Suprapubic skin (tissue), 4 donors: ENCODE results near the gene RAB31. TPM values are rescaled to one million over a fixed set of nuclear protein-coding genes. Genes with fewer than 3 reads are reported as not detected.

Source experiments
- DNase-seq, 2 donors: peaks; one replicate each; pipeline ENCODE4 v3.0.0-alpha.2; 2019; ENCODE audit warnings: low spot score in 2 of 2
- H3K27ac ChIP-seq: fragments of 200-600 bp; sonication (generic); one replicate; pipeline ENCODE4 v1.5.1; 2019
- H3K27me3 ChIP-seq: fragments of 200-600 bp; sonication (generic); one replicate; pipeline ENCODE4 v1.5.1; 2019
- H3K36me3 ChIP-seq: fragments of 200-600 bp; sonication (generic); one replicate; pipeline ENCODE4 v1.5.1; 2019
- H3K4me1 ChIP-seq: fragments of 200-600 bp; sonication (generic); one replicate; pipeline ENCODE4 v1.5.1; 2019
- H3K4me3 ChIP-seq: fragments of 200-600 bp; sonication (generic); one replicate; pipeline ENCODE4 v1.5.1; 2019; ENCODE audit warnings: mild to moderate bottlenecking
- H3K9me3 ChIP-seq: fragments of 200-600 bp; sonication (generic); one replicate; pipeline ENCODE4 v1.5.1; 2019
- EP300 ChIP-seq: sonication (generic); formaldehyde crosslinking; IDR thresholded peaks from one replicate; pipeline ENCODE4 v1.6.1; 2017; ENCODE audit warnings: antibody characterized with exemption
- POLR2A ChIP-seq, 2 donors: fragments of 450-650 bp; IDR thresholded peaks; one replicate each; pipeline ENCODE4 v1.6.1; 2017; ENCODE audit warnings: antibody characterized with exemption in 2 of 2, mild to moderate bottlenecking in 2 of 2, moderate library complexity in 2 of 2
- POLR2AphosphoS5 ChIP-seq, 3 donors: sonication (generic); formaldehyde crosslinking; IDR thresholded peaks; one replicate each; pipeline ENCODE4 v1.6.1; 2017; ENCODE audit warnings: antibody characterized with exemption in 3 of 3
- WGBS: methylation state at CpG from one replicate; pipeline ENCODE4 v1.1.5; 2018; 5-methylcytosine and 5-hydroxymethylcytosine counted together
- total RNA-seq, 4 donors: library from RNA; depleted of rRNA; stranded (reverse); fragments of >200 nt; gene quantifications; one replicate each; pipeline ENCODE4 v1.1.0, GENCODE V29; 2016
- TF ChIP-seq, protein P1 (sequence below), 2 donors: fragments of 200-600 bp in 1 of 2; fragments of 450-650 bp in 1 of 2; sonication (generic) in 1 of 2; IDR thresholded peaks; one replicate each; pipeline ENCODE4 v1.5.1; 2016 to 2019; ENCODE audit warnings: antibody characterized with exemption in 2 of 2, mild to moderate bottlenecking in 1 of 2, moderate library complexity in 1 of 2

The RAB31 gene
- total RNA-seq, 4 donors from 2014 or later: 5.8 to 15.2 (median 11.4) TPM

DNA sequence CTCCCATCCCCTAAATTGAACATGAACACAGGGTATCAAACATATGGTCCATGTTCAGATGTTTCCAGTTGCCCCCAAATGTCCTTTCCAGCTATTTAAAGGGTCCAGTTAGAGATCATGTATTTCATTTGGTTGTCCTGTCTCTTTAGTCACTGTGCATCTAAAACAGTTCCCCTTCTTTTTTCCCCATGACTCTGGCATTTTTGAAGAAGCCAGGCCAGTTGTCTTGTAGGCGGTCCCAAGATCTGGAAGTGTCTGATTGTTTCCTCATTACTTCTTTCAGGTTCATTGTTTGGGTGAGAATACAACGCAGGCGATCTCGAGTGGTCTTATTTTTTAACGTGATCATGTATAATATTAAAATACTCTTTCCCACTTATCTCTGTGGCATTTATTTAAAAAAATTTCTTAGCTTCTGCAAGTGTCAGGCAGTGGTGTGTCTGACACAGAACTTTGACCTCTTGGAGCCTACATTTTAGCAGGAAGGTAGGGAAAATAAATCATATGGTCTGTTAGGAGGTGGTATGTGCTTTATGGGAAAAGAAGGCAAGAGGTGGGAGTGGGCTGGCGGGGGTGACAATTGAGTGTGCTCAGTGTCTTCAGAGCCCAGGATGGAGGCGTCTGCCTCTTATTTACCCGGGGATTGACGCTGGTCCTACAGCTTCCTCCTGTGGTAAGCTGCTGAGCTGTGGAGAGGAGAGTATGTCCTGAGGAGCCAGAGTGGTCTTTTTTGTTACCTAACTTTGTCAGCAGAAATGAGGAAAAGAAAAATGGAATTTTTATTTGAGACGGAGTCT, 8.1 kb downstream of the RAB31 start:
- Histone ChIP-seq H3K4me3 (no peak overlapping the region), H3K36me3 (no peaks in the 10 kb centered on the region), H3K4me1 (peaks cover 8% of the 10 kb centered on the region), H3K27ac (no peak overlapping the region), H3K9me3 (no peaks in the 10 kb centered on the region), H3K27me3 (no peaks in the 10 kb centered on the region)
- TF ChIP-seq EP300 (no peak), POLR2AphosphoS5 (IDR thresholded peaks at IDR 0.05) (no peak), POLR2A (IDR thresholded peaks at IDR 0.05) (no peak)
- TF ChIP-seq, protein P1, sequence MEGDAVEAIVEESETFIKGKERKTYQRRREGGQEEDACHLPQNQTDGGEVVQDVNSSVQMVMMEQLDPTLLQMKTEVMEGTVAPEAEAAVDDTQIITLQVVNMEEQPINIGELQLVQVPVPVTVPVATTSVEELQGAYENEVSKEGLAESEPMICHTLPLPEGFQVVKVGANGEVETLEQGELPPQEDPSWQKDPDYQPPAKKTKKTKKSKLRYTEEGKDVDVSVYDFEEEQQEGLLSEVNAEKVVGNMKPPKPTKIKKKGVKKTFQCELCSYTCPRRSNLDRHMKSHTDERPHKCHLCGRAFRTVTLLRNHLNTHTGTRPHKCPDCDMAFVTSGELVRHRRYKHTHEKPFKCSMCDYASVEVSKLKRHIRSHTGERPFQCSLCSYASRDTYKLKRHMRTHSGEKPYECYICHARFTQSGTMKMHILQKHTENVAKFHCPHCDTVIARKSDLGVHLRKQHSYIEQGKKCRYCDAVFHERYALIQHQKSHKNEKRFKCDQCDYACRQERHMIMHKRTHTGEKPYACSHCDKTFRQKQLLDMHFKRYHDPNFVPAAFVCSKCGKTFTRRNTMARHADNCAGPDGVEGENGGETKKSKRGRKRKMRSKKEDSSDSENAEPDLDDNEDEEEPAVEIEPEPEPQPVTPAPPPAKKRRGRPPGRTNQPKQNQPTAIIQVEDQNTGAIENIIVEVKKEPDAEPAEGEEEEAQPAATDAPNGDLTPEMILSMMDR (IDR thresholded peaks at IDR 0.05): no peak
- DNase-seq: peak in 1 of 2 donors; percentile 27
- WGBS: 86% methylated on average over 10 of the region's 10 CpGs

DNA sequence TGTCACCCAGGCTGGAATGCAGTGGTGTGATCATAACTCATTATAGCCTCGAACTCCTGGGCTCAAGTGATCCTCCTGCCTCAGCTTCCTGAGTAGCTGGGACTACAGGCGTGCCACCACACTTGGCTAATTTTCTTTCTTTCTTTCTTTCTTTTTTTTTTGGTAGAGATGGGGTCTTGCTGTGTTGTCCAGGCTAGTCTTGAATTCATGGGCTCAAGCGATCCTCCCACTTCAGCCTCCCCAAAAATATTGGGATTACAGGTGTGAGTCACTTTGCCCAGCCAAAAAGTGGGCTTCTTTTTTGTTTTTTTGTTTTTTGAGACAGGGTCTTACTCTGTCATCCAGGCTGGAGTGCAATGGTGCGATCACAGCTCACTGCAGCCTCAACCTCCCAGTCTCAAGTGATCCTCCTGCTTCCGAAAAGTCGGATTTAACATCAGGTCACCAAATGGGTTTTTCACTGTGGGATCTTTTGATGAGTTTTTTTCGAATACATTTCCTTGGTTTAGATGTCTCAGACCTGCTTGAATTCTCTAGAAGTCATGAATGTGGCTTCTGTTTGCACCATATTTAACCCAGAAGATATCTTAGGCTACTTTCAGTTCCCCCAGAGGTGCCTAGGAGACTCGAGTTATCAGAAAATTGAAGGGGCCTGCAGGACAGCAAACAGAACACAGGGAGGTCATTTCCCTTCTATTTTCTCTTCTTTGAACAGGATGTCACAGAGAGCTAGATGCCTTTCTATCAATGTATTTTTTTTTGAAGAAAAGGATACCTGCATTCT, 8.9 kb downstream of the RAB31 start:
- 84% methylated on average over 8 of the region's 8 CpGs for WGBS
- H3K36me3 ChIP-seq: no peaks in the 10 kb centered on the region
- H3K27me3 ChIP-seq: no peaks in the 10 kb centered on the region
- H3K9me3 ChIP-seq: no peaks in the 10 kb centered on the region
- no peak for DNase-seq
- TF ChIP-seq, protein P1 (IDR thresholded peaks at IDR 0.05): no peak
- TF ChIP-seq POLR2AphosphoS5 (IDR thresholded peaks at IDR 0.05) (no peak), POLR2A (IDR thresholded peaks at IDR 0.05) (no peak), EP300 (no peak)
- no peak overlapping the region for H3K27ac ChIP-seq
- no peak overlapping the region for H3K4me3 ChIP-seq
- H3K4me1 ChIP-seq: peaks cover 8% of the 10 kb centered on the region

DNA sequence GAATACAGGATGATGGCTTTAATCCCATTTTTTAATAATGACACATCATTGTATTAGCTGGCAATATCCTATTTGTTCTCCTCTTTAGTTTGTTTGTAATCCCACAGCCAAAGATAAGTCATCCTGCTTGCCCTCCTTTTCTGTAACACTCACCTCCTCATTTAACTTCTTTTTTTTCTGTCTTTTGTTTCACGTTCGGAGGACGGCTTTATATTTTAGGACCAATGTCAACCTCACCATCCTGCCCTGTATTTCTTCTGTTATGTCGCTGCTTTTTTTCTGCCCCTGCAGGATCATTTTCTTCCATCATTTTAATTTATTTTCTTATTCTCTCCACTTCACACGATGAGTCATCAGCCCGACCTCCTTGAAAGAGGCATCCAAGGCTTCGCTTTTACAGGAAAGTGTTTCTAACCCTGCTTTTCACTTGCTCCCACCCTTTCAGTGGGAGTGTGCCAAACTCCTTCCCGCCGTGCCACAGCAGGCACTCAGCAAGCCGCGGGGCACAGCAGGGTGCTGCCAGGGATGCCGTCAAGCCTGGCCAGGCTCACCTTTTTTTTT, 11.4 kb downstream of the RAB31 start:
- Histone ChIP-seq H3K27ac (peak overlapping the region; percentile 54), H3K4me3 (peak overlapping the region; percentile 12), H3K27me3 (no peaks in the 10 kb centered on the region), H3K4me1 (peaks cover 8% of the 10 kb centered on the region), H3K9me3 (no peaks in the 10 kb centered on the region), H3K36me3 (no peaks in the 10 kb centered on the region)
- TF ChIP-seq EP300 (no peak), POLR2AphosphoS5 (IDR thresholded peaks at IDR 0.05) (peak in 1 of 3 donors; percentile 44)
- WGBS: 21% methylated on average over 12 of the region's 12 CpGs
- peak in 1 of 2 donors; percentile 68 for DNase-seq

DNA sequence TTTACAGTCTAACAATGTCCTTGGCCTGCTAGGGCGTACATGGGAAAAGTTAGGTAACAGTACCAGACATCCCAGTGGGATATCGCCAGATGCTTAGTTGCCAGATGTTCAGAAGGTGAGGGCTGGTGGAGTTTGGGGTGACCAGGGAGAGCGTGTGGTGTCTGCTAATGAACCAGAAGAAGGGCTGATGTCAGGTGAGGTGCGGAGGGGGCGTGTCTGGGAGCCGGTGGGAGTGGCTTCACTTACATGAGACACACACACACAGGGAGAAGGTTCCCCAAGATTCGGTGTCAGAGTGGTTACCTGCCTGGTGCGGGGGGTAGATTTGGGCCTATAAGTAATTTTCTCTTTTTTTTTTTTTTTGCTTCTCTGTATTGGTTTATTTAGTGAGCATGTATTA, 12.2 kb downstream of the RAB31 start:
- Histone ChIP-seq H3K4me3 (no peak overlapping the region), H3K27ac (no peak overlapping the region), H3K36me3 (no peaks in the 10 kb centered on the region), H3K27me3 (no peaks in the 10 kb centered on the region), H3K9me3 (no peaks in the 10 kb centered on the region), H3K4me1 (peaks cover 8% of the 10 kb centered on the region)
- peak in 1 of 2 donors; percentile 67 for DNase-seq
- 82% methylated on average over 8 of the region's 8 CpGs for WGBS
- TF ChIP-seq POLR2A (IDR thresholded peaks at IDR 0.05) (no peak), POLR2AphosphoS5 (IDR thresholded peaks at IDR 0.05) (no peak)
- TF ChIP-seq, protein P1 (IDR thresholded peaks at IDR 0.05): no peak

DNA sequence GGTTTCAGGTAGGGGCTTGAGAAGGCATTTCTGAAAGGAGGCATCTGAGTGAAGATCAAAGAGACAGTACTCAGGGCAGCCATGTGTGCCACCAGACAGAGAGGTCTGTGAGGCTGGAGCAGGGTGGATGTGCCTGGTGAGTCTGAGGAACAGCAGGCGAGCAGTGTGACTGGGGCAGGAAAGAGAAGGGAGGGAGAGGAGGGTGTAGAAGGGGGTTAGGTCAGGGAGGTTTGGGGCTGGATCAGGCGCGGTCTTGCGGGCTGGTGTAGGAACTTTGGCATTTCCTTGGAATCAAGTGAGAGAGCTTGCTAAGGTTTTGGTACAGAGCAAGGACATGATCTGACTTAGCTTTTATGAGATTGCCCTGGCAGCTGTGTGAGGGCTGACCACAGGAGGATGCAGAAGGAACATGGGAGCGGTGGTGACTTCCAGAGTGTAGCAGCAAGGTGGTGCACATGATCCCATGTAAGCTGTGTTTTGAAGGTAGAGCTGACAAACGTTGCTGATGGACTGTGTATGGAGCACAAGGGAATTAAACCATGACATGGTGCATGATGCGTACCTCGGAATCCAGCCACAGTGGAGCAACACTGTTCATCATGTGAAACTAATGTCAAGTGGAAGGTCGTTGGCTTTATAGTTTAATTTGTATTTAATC, 13.9 kb downstream of the RAB31 start:
- Histone ChIP-seq H3K4me3 (no peak overlapping the region), H3K4me1 (peaks cover 8% of the 10 kb centered on the region), H3K27ac (no peak overlapping the region), H3K36me3 (no peaks in the 10 kb centered on the region), H3K27me3 (no peaks in the 10 kb centered on the region), H3K9me3 (no peaks in the 10 kb centered on the region)
- peak in 1 of 2 donors; percentile 44 for DNase-seq
- 78% methylated on average over 9 of the region's 9 CpGs for WGBS
- TF ChIP-seq, protein P1 (IDR thresholded peaks at IDR 0.05): no peak
